ENCODE measurements around the gene PAX3.

The PAX3 gene

GRCh38 chr2:222296911-222297599 lies 1.7 kb downstream of the PAX3 start:
- no peak for DNase-seq (ENCODE audit: low read depth in 1 of 2, low spot score in 1 of 2)

DNA sequence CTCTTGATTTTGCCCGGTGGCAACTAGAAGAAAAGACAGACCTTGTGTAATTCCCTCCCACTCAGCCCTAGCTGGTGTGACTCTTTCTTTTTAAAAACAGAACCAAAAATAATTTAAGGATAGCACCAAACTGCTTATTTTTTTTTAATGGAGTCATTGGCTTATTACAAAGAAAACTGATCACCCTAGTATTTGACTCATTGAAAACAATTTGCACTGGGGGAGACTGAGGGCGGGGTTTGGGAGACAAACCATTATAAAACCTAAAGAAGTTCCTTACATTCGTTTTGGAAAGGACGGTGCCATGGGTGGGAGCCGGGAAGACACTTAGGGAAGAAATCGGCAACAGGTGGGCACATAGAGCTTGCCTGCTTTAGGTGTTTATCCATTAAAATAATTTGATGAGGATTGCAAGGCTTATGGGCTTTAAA lies 2.5 kb downstream of the PAX3 start:
- no peak for DNase-seq (ENCODE audit: low read depth in 1 of 2, low spot score in 1 of 2)

DNA sequence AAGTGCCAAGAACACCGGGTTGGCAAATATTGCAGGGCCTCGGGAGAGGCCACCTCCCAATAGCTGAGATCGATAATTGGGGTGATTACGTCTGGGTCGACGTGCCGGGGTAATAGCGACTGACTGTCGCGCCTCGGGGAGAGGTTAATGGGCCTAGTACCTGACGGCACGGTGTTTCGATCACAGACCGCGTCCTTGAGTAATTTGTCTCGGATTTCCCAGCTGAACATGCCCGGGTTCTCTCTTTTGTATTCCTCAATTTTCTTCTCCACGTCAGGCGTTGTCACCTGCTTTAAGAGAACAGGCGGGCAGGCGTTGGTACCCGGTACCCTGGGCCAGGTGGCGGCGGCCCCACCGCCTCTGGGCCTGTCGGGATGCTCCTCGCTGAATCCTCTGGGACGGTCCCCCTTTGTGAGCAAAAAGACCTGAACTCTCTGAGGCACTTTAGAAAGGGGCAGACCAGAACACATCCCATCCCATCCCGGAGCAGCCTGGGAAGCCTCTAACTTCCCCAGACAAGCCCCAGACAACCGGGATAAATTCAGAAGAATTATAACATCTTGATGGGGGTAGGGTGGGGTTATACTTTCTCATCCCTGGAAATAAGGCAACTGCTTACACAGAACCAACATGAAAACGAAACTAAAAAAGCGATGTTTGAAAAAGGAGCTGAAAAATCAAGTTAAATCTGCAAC lies 3.3 kb downstream of the PAX3 start:
- no peak for DNase-seq (ENCODE audit: low read depth in 1 of 2, low spot score in 1 of 2)

DNA sequence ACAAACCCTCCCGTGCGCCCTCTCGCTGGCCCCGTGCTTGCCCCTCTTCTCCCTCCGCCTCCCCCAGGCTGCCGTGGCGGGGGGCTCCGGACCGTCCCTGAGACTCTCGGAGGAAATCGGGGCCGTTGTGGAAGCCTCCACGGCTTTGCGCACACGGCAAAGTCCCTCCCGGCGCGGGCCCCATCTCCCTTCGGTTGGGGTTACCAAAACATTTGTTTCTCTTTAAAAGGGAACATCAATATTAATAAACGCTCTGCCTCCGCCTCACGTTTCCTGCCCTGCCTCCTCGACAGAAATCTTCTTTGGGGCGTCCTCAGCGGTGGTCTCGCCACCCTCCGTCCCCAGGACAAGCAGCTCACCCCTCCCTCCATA lies 3.8 kb downstream of the PAX3 start:
- DNase-seq (ENCODE audit: low read depth in 1 of 2, low spot score in 1 of 2), result no peak

DNA sequence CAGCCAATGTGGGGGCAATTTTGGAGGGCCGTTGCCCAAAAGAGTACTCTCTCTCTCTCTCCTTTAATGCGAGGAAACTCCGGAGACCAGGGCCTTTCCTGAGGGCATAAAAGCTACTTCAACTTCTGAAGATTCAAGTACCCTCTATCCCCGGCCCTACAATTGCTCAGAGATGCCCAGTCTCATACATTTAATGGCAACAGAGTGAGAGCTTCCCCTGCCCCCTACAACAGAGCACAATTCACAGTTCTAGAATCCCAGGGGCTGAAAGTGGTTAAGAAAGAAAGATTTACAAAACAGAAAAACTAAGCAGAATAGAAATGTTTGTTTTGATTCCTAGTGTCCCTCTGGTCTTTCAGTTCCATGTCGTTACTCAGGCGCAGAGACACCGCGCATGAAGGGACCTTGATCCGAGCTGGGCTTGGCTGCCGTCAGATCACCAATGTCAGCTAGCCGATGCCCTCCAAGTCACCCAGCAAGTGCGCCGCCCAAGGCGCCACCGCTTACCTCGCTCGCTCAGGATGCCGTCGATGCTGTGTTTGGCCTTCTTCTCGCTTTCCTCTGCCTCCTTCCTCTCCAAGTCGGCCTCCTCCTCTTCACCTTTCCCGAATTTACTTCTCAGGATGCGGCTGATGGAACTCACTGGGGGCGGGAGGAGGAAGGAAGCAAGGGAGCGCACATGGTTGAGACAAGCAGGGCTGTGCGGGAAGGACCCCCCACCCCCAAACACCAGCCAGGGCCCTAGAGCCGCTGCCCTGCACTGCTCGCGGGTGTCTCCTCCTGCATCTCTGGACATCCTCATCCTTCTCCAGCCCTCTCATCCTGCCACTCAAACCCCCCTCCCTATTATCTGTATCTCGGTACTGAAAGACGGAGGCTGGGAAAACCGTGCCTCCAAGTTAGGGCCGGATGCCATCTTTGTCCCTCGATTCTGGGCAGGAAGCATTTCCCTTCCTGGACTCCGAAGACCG lies 4.9 kb downstream of the PAX3 start:
- no peak for DNase-seq (ENCODE audit: low read depth in 1 of 2, low spot score in 1 of 2)

- DNase-seq (ENCODE audit: low read depth in 1 of 2, low spot score in 1 of 2), result no peak
Observed at GRCh38 chr2:222292149-222293134, 6.4 kb downstream of the PAX3 start.

DNA sequence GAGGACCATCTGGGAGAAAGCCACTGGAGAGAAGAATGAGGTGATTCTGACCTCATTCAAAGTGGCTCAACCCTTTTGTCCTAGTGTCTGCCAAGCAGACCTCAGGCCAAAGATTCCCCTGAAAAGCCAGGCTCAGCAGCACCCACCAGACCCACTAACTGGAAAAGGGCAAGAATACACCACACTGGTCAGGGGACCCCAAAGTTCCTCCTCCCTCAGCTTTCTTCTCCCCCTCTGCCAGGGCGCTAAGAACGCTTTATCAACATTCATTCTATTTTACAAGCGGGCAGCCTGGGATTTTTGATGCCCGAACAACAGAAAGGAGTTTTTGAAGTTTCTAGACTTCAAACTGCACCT lies 7.3 kb downstream of the PAX3 start:
- DNase-seq (ENCODE audit: low read depth in 1 of 2, low spot score in 1 of 2), result no peak

DNA sequence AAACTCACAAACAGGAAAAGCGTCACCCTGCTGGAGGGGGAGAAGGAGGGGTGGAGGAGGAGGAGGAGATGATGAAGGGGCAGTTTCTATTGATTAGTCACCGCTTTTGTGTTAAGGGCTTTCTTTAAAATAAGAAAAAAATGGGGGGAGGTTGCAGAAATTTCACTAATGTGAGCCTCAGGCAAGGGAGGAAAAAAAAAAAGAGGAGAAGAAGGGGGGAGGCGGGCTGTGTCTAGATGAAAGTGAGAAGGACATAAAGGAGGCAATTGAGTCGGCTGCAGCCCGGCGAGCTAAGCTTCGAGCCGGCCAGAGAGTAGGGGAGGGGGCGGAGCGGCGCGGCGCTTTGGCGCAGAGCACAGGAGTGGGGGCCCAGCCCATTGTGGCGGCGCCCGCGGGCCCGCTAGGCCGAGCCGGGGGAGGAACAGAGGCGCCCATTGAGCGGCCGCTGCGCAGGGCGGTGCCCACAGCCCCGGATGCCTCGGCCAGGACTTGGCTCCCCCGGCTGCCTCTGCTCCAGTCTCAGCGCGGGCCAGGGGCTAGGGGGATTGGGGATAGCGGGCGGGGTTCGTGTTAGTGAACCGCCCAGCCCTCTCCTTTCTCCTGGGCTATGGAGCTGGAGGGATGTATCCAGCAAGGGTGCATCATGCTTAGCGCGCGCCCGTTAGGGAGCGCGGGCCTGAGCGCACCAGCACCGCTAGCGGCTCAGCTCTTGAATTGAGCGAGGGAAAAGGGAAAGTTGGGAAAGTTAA lies 7.9 kb downstream of the PAX3 start:
- DNase-seq (ENCODE audit: low read depth in 1 of 2, low spot score in 1 of 2), result no peak

GRCh38 chr2:222290401-222290735 lies 8.4 kb downstream of the PAX3 start:
- no peak for DNase-seq (ENCODE audit: low read depth in 1 of 2, low spot score in 1 of 2)

DNA sequence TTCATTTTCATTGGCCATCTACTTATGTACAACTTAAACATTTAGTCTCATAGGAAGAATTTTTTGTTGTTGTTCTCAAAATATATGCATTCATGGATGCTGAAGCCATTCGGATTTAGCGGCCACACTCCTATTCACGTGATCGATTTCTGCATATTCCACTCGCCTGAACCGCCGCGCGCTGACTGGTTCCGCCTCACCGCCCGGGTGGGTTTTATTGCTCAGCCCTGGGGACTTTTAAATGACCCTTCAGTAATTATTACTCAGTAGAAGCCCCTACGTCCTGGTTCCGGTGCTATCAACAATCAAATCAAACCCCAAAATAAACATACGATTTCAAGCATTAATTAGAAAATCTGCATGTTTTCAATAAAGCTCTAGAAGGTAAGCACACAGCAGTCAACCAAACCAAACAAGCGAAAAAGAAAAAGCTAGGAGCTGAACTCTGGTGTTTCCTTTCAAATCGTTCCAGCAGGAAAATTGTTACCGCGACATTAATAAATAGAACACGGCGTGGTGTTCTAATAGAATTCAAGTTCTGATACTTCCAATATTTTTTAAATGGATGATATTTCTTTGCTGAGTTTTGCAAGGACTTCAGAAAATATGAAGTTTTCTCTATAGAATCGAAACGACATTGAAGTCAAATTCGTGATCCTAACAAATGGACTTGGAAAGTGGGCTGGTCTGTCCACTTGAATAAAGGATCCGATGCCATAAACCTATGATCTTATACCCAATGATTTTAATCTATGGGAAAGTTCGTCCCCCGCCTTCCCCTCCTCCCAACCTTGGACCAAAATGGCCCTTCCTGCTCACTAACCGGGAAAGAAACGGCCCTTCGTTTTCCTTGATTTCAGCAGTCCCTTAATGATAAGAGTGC lies 9.3 kb downstream of the PAX3 start:
- DNase-seq (ENCODE audit: low read depth in 1 of 2, low spot score in 1 of 2), result no peak

DNA sequence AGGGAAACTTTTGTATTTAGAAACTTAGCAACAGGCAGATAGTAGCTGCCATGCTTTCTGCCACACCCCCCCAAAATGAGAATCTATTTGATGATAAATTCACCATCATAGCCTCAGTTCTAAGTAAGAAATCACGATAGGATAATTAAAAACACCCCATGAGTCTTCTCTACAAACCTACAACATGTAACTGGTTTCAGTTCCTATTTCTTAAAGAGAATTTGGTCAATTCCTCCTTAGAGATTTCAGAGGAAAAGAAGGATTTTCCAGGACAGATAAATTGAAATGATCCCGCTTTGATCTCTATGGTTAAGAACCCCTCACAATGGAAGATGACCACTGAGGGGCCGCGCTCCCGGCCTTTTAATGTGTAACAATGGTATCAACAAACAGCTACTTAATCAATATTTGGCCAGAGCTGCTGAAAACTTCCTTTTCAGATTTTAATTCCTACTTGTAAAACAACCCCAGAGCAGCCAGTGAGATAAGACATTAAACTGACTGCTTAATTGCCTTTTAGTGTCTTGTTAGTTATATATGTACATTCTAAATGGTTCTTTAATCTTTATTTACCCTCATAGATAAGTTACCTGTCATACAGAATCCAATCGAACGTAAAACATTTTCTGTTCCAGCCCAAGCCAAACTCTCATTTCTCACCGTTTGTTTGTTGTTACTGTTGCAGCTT lies 10.1 kb downstream of the PAX3 start:
- no peak for DNase-seq (ENCODE audit: low read depth in 1 of 2, low spot score in 1 of 2)

GRCh38 chr2:222287862-222288479 lies 10.8 kb downstream of the PAX3 start:
- no peak for DNase-seq (ENCODE audit: low read depth in 1 of 2, low spot score in 1 of 2)

DNA sequence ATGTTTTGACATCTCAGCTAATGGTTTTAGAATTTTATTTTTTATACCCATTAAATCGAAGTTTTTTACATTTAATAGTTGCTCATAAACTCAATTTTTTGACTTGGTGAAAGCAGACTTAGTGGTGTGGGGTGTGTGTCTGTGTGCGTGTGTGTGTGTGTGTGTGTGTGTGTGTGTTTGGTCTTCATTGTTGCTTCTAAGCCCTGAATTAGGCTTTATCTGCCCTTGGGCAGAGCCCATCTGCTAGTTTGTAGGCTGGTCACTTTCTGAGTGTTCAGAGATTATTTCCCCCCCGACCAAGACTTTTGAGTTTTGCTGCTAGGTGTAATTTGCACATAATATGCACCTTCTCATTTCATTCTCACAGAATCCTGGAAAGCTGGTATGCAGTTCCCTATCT lies 14.3 kb downstream of the PAX3 start:
- DNase-seq (ENCODE audit: low read depth in 1 of 2, low spot score in 1 of 2), result no peak

GRCh38 chr2:222283634-222284033 lies 15.2 kb downstream of the PAX3 start:
- no peak for DNase-seq (ENCODE audit: low read depth in 1 of 2, low spot score in 1 of 2)

DNA sequence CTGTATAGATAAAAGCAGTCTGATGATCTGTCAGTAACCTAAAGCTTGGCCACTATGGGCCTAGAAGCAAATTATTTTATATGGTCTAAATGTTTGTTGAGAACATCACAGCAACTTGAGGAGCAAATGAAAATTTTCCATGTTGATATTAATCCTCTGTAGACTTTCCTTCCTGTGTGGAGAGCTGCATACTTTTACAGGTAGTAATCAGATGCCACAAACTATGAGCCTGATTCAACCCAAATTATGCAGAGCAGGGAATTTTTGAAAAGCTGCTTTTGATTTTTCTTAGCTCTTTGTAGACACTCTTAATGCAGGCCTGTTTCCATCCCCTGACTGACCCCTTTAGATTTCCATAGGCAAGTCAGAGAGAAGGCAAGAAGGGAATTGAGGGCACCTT lies 17.3 kb downstream of the PAX3 start:
- DNase-seq (ENCODE audit: low read depth in 1 of 2, low spot score in 1 of 2), result no peak

- no peak for DNase-seq (ENCODE audit: low read depth in 1 of 2, low spot score in 1 of 2)
Observed at GRCh38 chr2:222280795-222281194, 18.0 kb downstream of the PAX3 start.

DNA sequence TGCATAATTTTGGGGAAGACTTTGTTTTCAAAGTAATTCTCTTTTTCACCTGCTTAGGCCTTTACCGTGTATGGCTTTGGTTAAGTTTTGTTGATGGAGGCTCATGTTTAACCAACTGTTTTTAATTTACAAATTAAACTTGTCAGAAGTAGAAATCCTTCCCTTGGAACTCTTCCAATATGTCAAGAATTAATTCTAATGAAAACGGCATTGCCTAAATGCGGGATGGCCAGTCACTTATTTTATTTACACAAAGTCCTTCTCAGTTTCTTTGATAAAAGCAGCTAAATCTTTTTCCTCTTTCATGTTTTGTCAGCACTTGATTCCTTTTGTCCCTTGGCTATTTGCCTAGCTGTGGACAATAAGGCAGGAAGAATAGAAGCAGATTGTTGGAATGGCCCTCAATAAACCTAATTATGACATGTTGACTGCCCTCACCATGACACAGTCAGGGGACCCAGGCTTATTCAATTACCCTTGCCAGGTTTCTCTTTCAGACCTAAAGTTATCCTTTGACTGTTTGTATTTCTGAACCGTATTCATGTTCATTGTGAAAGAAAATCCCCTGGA lies 26.3 kb downstream of the PAX3 start:
- DNase-seq (ENCODE audit: low read depth in 1 of 2, low spot score in 1 of 2), result no peak

GRCh38 chr2:222271854-222272253 lies 26.9 kb downstream of the PAX3 start:
- no peak for DNase-seq (ENCODE audit: low read depth in 1 of 2, low spot score in 1 of 2)

Measured in stimulated activated CD4-positive, alpha-beta T cell treated with anti-CD3 and anti-CD28 coated beads, Interleukin-15, amount 100 ng/mL, for 1 hour (primary cell).